A673 (cell line): Measurements from ENCODE around the gene OTUD6A. TPM values are rescaled to one million over a fixed set of nuclear protein-coding genes. Genes with fewer than 3 reads are reported as not detected.

Experiments
- BruUV-seq: library from RNA; stranded (reverse); fragments of 400-500 nt; replicated peaks from 2 replicates; lab custom pipeline; 2021; lab: Mats Ljungman, UMichigan
- CTCF ChIA-PET: fragments of 300-600 bp; sonication (Branson Sonifier 250); formaldehyde crosslinking; loops from one replicate; lab custom pipeline; 2022; ENCODE audit warnings: antibody characterized with exemption; lab: Charles Lee
- POLR2A ChIA-PET: fragments of 300-600 bp; sonication (Branson Sonifier 250); formaldehyde crosslinking; loops from one replicate; lab custom pipeline; 2022; ENCODE audit warnings: antibody characterized with exemption; ENCODE audit not compliant: low non-redundant PET; lab: Charles Lee
- DNase-seq: peaks from one replicate; pipeline ENCODE4 v3.0.0-alpha.2; 2015; ENCODE audit warnings: low spot score
- H3K27ac ChIP-seq: fragments of 200-600 bp; sonication (generic); 2 replicates; pipeline ENCODE4 v1.5.1; 2016; ENCODE audit warnings: mixed run types, low read depth, mild to moderate bottlenecking, mixed read lengths, antibody characterized with exemption, low read length; ENCODE audit not compliant: poor library complexity, severe bottlenecking
- H3K27me3 ChIP-seq: fragments of 200-600 bp; sonication (generic); replicated peaks from 2 replicates; pipeline ENCODE4 v1.6.1; 2017; ENCODE audit warnings: mixed run types, low read depth, mild to moderate bottlenecking, mixed read lengths, antibody characterized with exemption, low read length; ENCODE audit not compliant: insufficient read depth, poor library complexity
- H3K36me3 ChIP-seq: fragments of 200-600 bp; sonication (generic); 2 replicates; pipeline ENCODE4 v1.6.1; 2016; ENCODE audit warnings: mixed run types, mild to moderate bottlenecking, mixed read lengths, antibody characterized with exemption, low read length; ENCODE audit not compliant: insufficient read depth, poor library complexity, severe bottlenecking
- H3K4me1 ChIP-seq: fragments of 200-600 bp; sonication (generic); 2 replicates; pipeline ENCODE4 v1.6.1; 2017; ENCODE audit warnings: mixed run types, mild to moderate bottlenecking, mixed read lengths, antibody characterized with exemption, low read length; ENCODE audit not compliant: insufficient read depth, poor library complexity, severe bottlenecking
- H3K4me3 ChIP-seq: fragments of 200-600 bp; sonication (generic); 2 replicates; pipeline ENCODE4 v1.5.1; 2016; ENCODE audit warnings: low read depth, mixed run types, mild to moderate bottlenecking, mixed read lengths, low read length; ENCODE audit not compliant: poor library complexity, severe bottlenecking
- H3K9me3 ChIP-seq: fragments of 200-600 bp; sonication (generic); 2 replicates; pipeline ENCODE4 v1.6.1; 2016; ENCODE audit warnings: mixed run types, low read depth, mild to moderate bottlenecking, mixed read lengths, antibody characterized with exemption, low read length; ENCODE audit not compliant: poor library complexity, severe bottlenecking
- CTCF ChIP-seq: fragments of 300-800, 200-600 bp; sonication (generic); conservative IDR thresholded peaks from 2 replicates; pipeline ENCODE4 v1.5.1; 2017; ENCODE audit warnings: low read depth, mild to moderate bottlenecking, antibody characterized with exemption, low read length, moderate library complexity, mixed read lengths
- EZH2 ChIP-seq: fragments of 200-600 bp; sonication (generic); IDR thresholded peaks from 2 replicates; pipeline ENCODE4 v1.6.1; 2017; ENCODE audit warnings: borderline replicate concordance, low read depth, mild to moderate bottlenecking, mixed read lengths, antibody characterized with exemption, low read length; ENCODE audit not compliant: poor library complexity, severe bottlenecking
- intact Hi-C: fragments of 100-400 bp; cut with micrococcal nuclease; formaldehyde crosslinking; loops from one replicate; pipeline ENCODE4 v1.10.0; 2022; ENCODE audit not compliant: unreplicated experiment
- total RNA-seq: library from RNA; stranded (reverse); gene quantifications from 2 replicates; pipeline ENCODE4 v1.2.3, GENCODE V29; 2021

OTUD6A gene
- total RNA-seq, 1 experiment from 2014 or later: not detected

GRCh38 chrX:70087857-70088630 lies 25.8 kb downstream of the OTUD6A start:
- peak; percentile 12 for DNase-seq
- POLR2A ChIA-PET: no interaction called here

GRCh38 chrX:70088751-70089150 lies 26.5 kb downstream of the OTUD6A start:
- TF ChIP-seq CTCF (no peak), EZH2 (no peak)
- Histone ChIP-seq H3K4me1 (no peaks in the 10 kb centered on the region), H3K36me3 (no peaks in the 10 kb centered on the region), H3K9me3 (no peaks in the 10 kb centered on the region), H3K27me3 (no peaks in the 10 kb centered on the region), H3K27ac (no peak overlapping the region), H3K4me3 (no peak overlapping the region)
- DNase-seq: no peak
- no TSS peak for BruUV-seq
- ChIA-PET POLR2A (no interaction called here), CTCF (no interaction called here)
- intact Hi-C loops: no loop called here

More at GRCh38 chrX:70087857-70088630, 25.8 kb downstream of the OTUD6A start:
- Histone ChIP-seq H3K27ac (no peak overlapping the region), H3K27me3 (no peaks in the 10 kb centered on the region), H3K4me3 (no peak overlapping the region), H3K36me3 (no peaks in the 10 kb centered on the region), H3K9me3 (no peaks in the 10 kb centered on the region), H3K4me1 (no peaks in the 10 kb centered on the region)
- no peak for TF ChIP-seq EZH2
- no peak for TF ChIP-seq CTCF
- intact Hi-C loops: no loop called here
- CTCF ChIA-PET: no interaction called here
- BruUV-seq: no TSS peak

- H3K4me3 ChIP-seq: no peak overlapping the region
- no TSS peak for BruUV-seq
- no peak for DNase-seq
- no peaks in the 10 kb centered on the region for H3K9me3 ChIP-seq
- no peak overlapping the region for H3K27ac ChIP-seq
- no peaks in the 10 kb centered on the region for H3K27me3 ChIP-seq
- no peaks in the 10 kb centered on the region for H3K4me1 ChIP-seq
- TF ChIP-seq EZH2 (no peak), CTCF (no peak)
- CTCF ChIA-PET: no interaction called here
- POLR2A ChIA-PET: no interaction called here
- no peaks in the 10 kb centered on the region for H3K36me3 ChIP-seq
- intact Hi-C loops: loop anchor here (10.0 kb wide), 1 partner anchor 585 kb away; the partner anchor contains the start of gene NALF2
These were observed 27.5 kb downstream of the OTUD6A start for GRCh38 chrX:70089604-70090297.
